Measurements from ENCODE around the gene TRAP1.

- TF ChIP-seq EP300 (IDR thresholded peaks at IDR 0.05; ENCODE audit: borderline replicate concordance) (no peak), CEBPB (IDR thresholded peaks at IDR 0.05) (no peak), NFIC (IDR thresholded peaks at IDR 0.05) (no peak), REST (IDR thresholded peaks at IDR 0.05; ENCODE audit: low read depth) (no peak), RAD21 (IDR thresholded peaks at IDR 0.05; ENCODE audit: low read depth) (no peak)
Measured at GRCh38 chr16:3681206-3681605, 36.1 kb downstream of the TRAP1 start.
